ENCODE measurements around the gene KLHL22. TPM values are rescaled to one million over a fixed set of nuclear protein-coding genes. Genes with fewer than 3 reads are reported as not detected.

The KLHL22 gene
- total RNA-seq, 1 experiment from 2014 or later, result 20.0 TPM

GRCh38 chr22:20503816-20504215, 8.2 kb upstream of the KLHL22 start:
- H3K79me2 ChIP-seq (ENCODE audit: low read depth), result peaks cover 15% of the 10 kb centered on the region
- peaks cover 12% of the 10 kb centered on the region for H3F3A ChIP-seq (ENCODE audit: insufficient read depth, low read depth)
- no peaks in the 10 kb centered on the region for H3K9me3 ChIP-seq (ENCODE audit: insufficient read depth, low read depth)
- H4K20me1 ChIP-seq (ENCODE audit: insufficient read depth), result no peaks in the 10 kb centered on the region
- intact Hi-C loops (cut with micrococcal nuclease; ENCODE audit: unreplicated experiment), result no loop called here
- CTCF ChIA-PET, result no interaction called here
- BruUV-seq (replicated peaks), result no TSS peak
- H3K4me1 ChIP-seq (replicated peaks; ENCODE audit: insufficient read depth), result peaks cover 11% of the 10 kb centered on the region
- peak overlapping the region; percentile 56 for H3K4me2 ChIP-seq
- TF ChIP-seq EZH2 (IDR thresholded peaks at IDR 0.05; ENCODE audit: low read depth) (no peak), CTCF (conservative IDR thresholded peaks at IDR 0.05) (no peak)
- no peaks in the 10 kb centered on the region for H3K36me3 ChIP-seq (ENCODE audit: low read depth)
- H3K9me2 ChIP-seq (ENCODE audit: insufficient read depth), result no peaks in the 10 kb centered on the region
- H2AFZ ChIP-seq, result no peak overlapping the region
- H3K27ac ChIP-seq, result peak overlapping the region; percentile 69
- DNase-seq, result peak; percentile 54 to 63
- H3K4me3 ChIP-seq, result no peak overlapping the region
- no peaks in the 10 kb centered on the region for H3K27me3 ChIP-seq (ENCODE audit: insufficient read depth, low read depth)
- POLR2A ChIA-PET (ENCODE audit: unreplicated experiment), result interaction anchor here (0.6 kb wide), 1 partner anchor 10 kb away, joined by 5 read pairs; no protein-coding TSS in a partner anchor

GRCh38 chr22:20499769-20500168, 4.2 kb upstream of the KLHL22 start:
- no peak overlapping the region for H3K4me2 ChIP-seq
- peaks cover 11% of the 10 kb centered on the region for H3K4me1 ChIP-seq (replicated peaks; ENCODE audit: insufficient read depth)
- peaks cover 9% of the 10 kb centered on the region for H3F3A ChIP-seq (ENCODE audit: insufficient read depth, low read depth)
- H3K4me3 ChIP-seq, result no peak overlapping the region
- no peak overlapping the region for H3K27ac ChIP-seq
- no peak for DNase-seq
- no peaks in the 10 kb centered on the region for H4K20me1 ChIP-seq (ENCODE audit: insufficient read depth)
- TF ChIP-seq EZH2 (IDR thresholded peaks at IDR 0.05; ENCODE audit: low read depth) (no peak), CTCF (conservative IDR thresholded peaks at IDR 0.05) (no peak)
- ChIA-PET POLR2A (ENCODE audit: unreplicated experiment) (interaction anchor here (0.7 kb wide), 1 partner anchor 44 kb away, joined by 5 read pairs; no protein-coding TSS in a partner anchor), CTCF (interaction anchor here (0.7 kb wide), 1 partner anchor 10 kb away, joined by 9 read pairs; no protein-coding TSS in a partner anchor)
- no peaks in the 10 kb centered on the region for H3K9me3 ChIP-seq (ENCODE audit: insufficient read depth, low read depth)
- no peaks in the 10 kb centered on the region for H3K9me2 ChIP-seq (ENCODE audit: insufficient read depth)
- intact Hi-C loops (cut with micrococcal nuclease; ENCODE audit: unreplicated experiment), result no loop called here
- H3K27me3 ChIP-seq (ENCODE audit: insufficient read depth, low read depth), result no peaks in the 10 kb centered on the region
- no peaks in the 10 kb centered on the region for H3K36me3 ChIP-seq (ENCODE audit: low read depth)
- BruUV-seq (replicated peaks), result no TSS peak
- H2AFZ ChIP-seq, result no peak overlapping the region
- H3K79me2 ChIP-seq (ENCODE audit: low read depth), result peaks cover 3% of the 10 kb centered on the region; the same call in 1 of the 2 replicates

GRCh38 chr22:20498913-20499312, 3.3 kb upstream of the KLHL22 start:
- H3K36me3 ChIP-seq (ENCODE audit: low read depth), result no peaks in the 10 kb centered on the region
- TF ChIP-seq CTCF (conservative IDR thresholded peaks at IDR 0.05) (no peak), EZH2 (IDR thresholded peaks at IDR 0.05; ENCODE audit: low read depth) (no peak)
- no peaks in the 10 kb centered on the region for H3K9me2 ChIP-seq (ENCODE audit: insufficient read depth)
- DNase-seq, result no peak
- no peaks in the 10 kb centered on the region for H4K20me1 ChIP-seq (ENCODE audit: insufficient read depth)
- peaks cover 2% of the 10 kb centered on the region for H3F3A ChIP-seq (ENCODE audit: insufficient read depth, low read depth)
- ChIA-PET POLR2A (ENCODE audit: unreplicated experiment) (interaction anchor here (0.7 kb wide), 1 partner anchor 43 kb away, joined by 5 read pairs; no protein-coding TSS in a partner anchor), CTCF (no interaction called here)
- no peak overlapping the region for H2AFZ ChIP-seq
- peaks cover 3% of the 10 kb centered on the region for H3K4me1 ChIP-seq (replicated peaks; ENCODE audit: insufficient read depth)
- BruUV-seq (replicated peaks), result no TSS peak
- intact Hi-C loops (cut with micrococcal nuclease; ENCODE audit: unreplicated experiment), result no loop called here
- no peaks in the 10 kb centered on the region for H3K27me3 ChIP-seq (ENCODE audit: insufficient read depth, low read depth)
- no peak overlapping the region for H3K4me3 ChIP-seq
- H3K79me2 ChIP-seq (ENCODE audit: low read depth), result peaks cover 9% of the 10 kb centered on the region; the same call in 1 of the 2 replicates
- no peak overlapping the region for H3K4me2 ChIP-seq
- H3K27ac ChIP-seq, result no peak overlapping the region
- H3K9me3 ChIP-seq (ENCODE audit: insufficient read depth, low read depth), result no peaks in the 10 kb centered on the region

All from PC-9 (cell line).